SH-SY5Y (cell line): Measurements from ENCODE around the gene ATP1A1.

Experiments
- GATA2 ChIP-seq: IDR thresholded peaks from 2 replicates; pipeline ENCODE4 v1.6.1; 2011; ENCODE audit warnings: mild to moderate bottlenecking, low read depth, low read length
- GATA3 ChIP-seq: IDR thresholded peaks from 2 replicates; pipeline ENCODE4 v1.6.1; 2011; ENCODE audit warnings: low read depth, mild to moderate bottlenecking, low read length, moderate library complexity

ATP1A1 gene

GRCh38 chr1:116372651-116373430 is at the start of gene ATP1A1:
Gene ATP1A1, plus strand, starts transcription at chr1:116373244. Its CDS starts 268 bp downstream, at chr1:116373512.
- TF ChIP-seq GATA3, result no peak
- no peak for TF ChIP-seq GATA2

- TF ChIP-seq GATA3, result no peak
- TF ChIP-seq GATA2, result no peak
Observed at GRCh38 chr1:116323491-116323890, 49.6 kb upstream of the ATP1A1 start.

- no peak for TF ChIP-seq GATA3
- TF ChIP-seq GATA2, result no peak
Observed at GRCh38 chr1:116324411-116324810, 48.6 kb upstream of the ATP1A1 start.

- TF ChIP-seq GATA2 (no peak), GATA3 (no peak)
Observed at GRCh38 chr1:116325104-116325503, 47.9 kb upstream of the ATP1A1 start.

- TF ChIP-seq GATA2 (no peak), GATA3 (no peak)
Observed at GRCh38 chr1:116325922-116326321, 47.1 kb upstream of the ATP1A1 start.

- no peak for TF ChIP-seq GATA2
- no peak for TF ChIP-seq GATA3
Observed at GRCh38 chr1:116326486-116326885, 46.6 kb upstream of the ATP1A1 start.

GRCh38 chr1:116328671-116329070 is 44.4 kb upstream of the ATP1A1 start:
- TF ChIP-seq GATA2, result no peak
- TF ChIP-seq GATA3, result no peak

- TF ChIP-seq GATA3, result no peak
- no peak for TF ChIP-seq GATA2
Observed at GRCh38 chr1:116329524-116330341, 43.3 kb upstream of the ATP1A1 start.

GRCh38 chr1:116330342-116330652 is 42.7 kb upstream of the ATP1A1 start:
- TF ChIP-seq GATA3, result no peak
- TF ChIP-seq GATA2, result no peak

GRCh38 chr1:116330846-116331245 is 42.2 kb upstream of the ATP1A1 start:
- no peak for TF ChIP-seq GATA3
- no peak for TF ChIP-seq GATA2

GRCh38 chr1:116331523-116331922 is 41.5 kb upstream of the ATP1A1 start:
- no peak for TF ChIP-seq GATA3

- TF ChIP-seq GATA3 (no peak), GATA2 (no peak)
Observed at GRCh38 chr1:116332451-116332850, 40.6 kb upstream of the ATP1A1 start.

- no peak for TF ChIP-seq GATA2
- no peak for TF ChIP-seq GATA3
Observed at GRCh38 chr1:116333171-116334014, 39.7 kb upstream of the ATP1A1 start.

- TF ChIP-seq GATA2 (no peak), GATA3 (no peak)
Observed at GRCh38 chr1:116334015-116334547, 39.0 kb upstream of the ATP1A1 start.
